Psoas muscle (tissue), 8 donors: ENCODE data around the gene DCDC1. TPM values are rescaled to one million over a fixed set of nuclear protein-coding genes. Genes with fewer than 3 reads are reported as not detected.

ENCODE experiments used
- ATAC-seq, 4 donors: fragments of 200-7000 bp; cut with Tn5 transposase; one replicate each; pipeline ENCODE4 v1.9.1; 2020; ENCODE audit warnings: moderate library complexity in 3 of 4, mild to moderate bottlenecking in 2 of 4
- DNase-seq, 2 donors: peaks; one replicate each; pipeline ENCODE4 v3.0.0-alpha.2; 2020
- H3K27ac ChIP-seq: fragments of 200-600 bp; one replicate; pipeline ENCODE4 v1.8.0; 2022
- H3K27me3 ChIP-seq, 3 donors: fragments of 200-600 bp in 1 of 3; one replicate each; pipeline versions ENCODE4 v1.6.1 to v1.8.0; 2013 to 2022; ENCODE audit warnings: low read length in 2 of 3, mild to moderate bottlenecking in 2 of 3, moderate library complexity in 1 of 3; ENCODE audit not compliant: insufficient read depth in 3 of 3
- H3K36me3 ChIP-seq, 2 donors: fragments of 200-600 bp in 1 of 2; one replicate each; pipeline versions ENCODE4 v1.6.1 to v1.8.0; 2013 to 2022; ENCODE audit warnings: low read depth in 1 of 2, mild to moderate bottlenecking in 1 of 2, moderate library complexity in 1 of 2; ENCODE audit not compliant: insufficient read depth in 1 of 2
- H3K4me1 ChIP-seq: fragments of 200-600 bp; one replicate; pipeline ENCODE4 v1.8.0; 2022
- H3K4me3 ChIP-seq: fragments of 200-600 bp; one replicate; pipeline ENCODE4 v1.8.0; 2022; ENCODE audit warnings: mild to moderate bottlenecking
- H3K9me3 ChIP-seq: fragments of 200-600 bp; one replicate; pipeline ENCODE4 v1.8.0; 2022
- CTCF ChIP-seq: fragments of 200-600 bp; IDR thresholded peaks from one replicate; pipeline ENCODE4 v1.8.0; 2022; ENCODE audit warnings: antibody characterized with exemption
- WGBS, 3 donors: extraction: QIAGEN DNeasy Blood & Tissue Kit; methylation state at CpG; one replicate each; pipeline versions ENCODE4 v1.1.6 to v1.1.7; 2013; 5-methylcytosine and 5-hydroxymethylcytosine counted together
- intact Hi-C, 2 donors: fragments of 100-400 bp; cut with DNase I; formaldehyde crosslinking; loops; one replicate each; pipeline versions ENCODE4 v1.11.0 to v1.14.2; 2022
- polyA plus RNA-seq, 3 donors: library from polyadenylated mRNA; stranded (reverse); fragments of 200-250 nt; gene quantifications; one replicate each; pipeline ENCODE4 v1.2.3, GENCODE V29; 2013
- total RNA-seq, 4 donors: library from RNA; stranded (reverse); fragmentation: NEBNext Ultra II Directional in 2 of 4; extraction: Animal tissue kit (Norgen Biotek cat#: 25700) in 2 of 4; gene quantifications; one replicate each; pipeline versions ENCODE4 v1.2.1 to v1.2.4, GENCODE V29; 2021 to 2023
- donor health status: healthy with polysubstance abuse.
- donor health status: DM: no; HTN: no; CAD: no; lungs with moderate emphysema.
- donor health status: Bipolar disorder and iron deficiency.
- donor health status: healthy.
- donor health status: DM: yes; HTN: yes; CAD: no.
- donor health status: DM: no; HTN: no; CAD: no.
- donor health status: DM: no; HTN: no; CAD: no.
- donor health status: DM: yes; HTN: yes; CAD: no.

DCDC1 gene
- total and polyA plus RNA-seq, 7 donors = not detected

- no peaks in the 10 kb centered on the region for H3K27me3 ChIP-seq
- no peak for DNase-seq
- TF ChIP-seq CTCF = no peak
- no peak overlapping the region for H3K27ac ChIP-seq
- H3K36me3 ChIP-seq = no peaks in the 10 kb centered on the region
- H3K9me3 ChIP-seq = no peaks in the 10 kb centered on the region
- H3K4me3 ChIP-seq = no peak overlapping the region
- intact Hi-C loops = no loop called here
- ATAC-seq = no peak
- no peaks in the 10 kb centered on the region for H3K4me1 ChIP-seq
These were observed 381.7 kb downstream of the DCDC1 start for GRCh38 chr11:30987819-30988218.

GRCh38 chr11:30985536-30985935 is 384.0 kb downstream of the DCDC1 start:
- no peaks in the 10 kb centered on the region for H3K4me1 ChIP-seq
- DNase-seq (no peak), ATAC-seq (no peak)
- no peak overlapping the region for H3K27ac ChIP-seq
- intact Hi-C loops = no loop called here
- no peaks in the 10 kb centered on the region for H3K36me3 ChIP-seq
- H3K4me3 ChIP-seq = no peak overlapping the region
- no peaks in the 10 kb centered on the region for H3K27me3 ChIP-seq
- TF ChIP-seq CTCF = no peak
- H3K9me3 ChIP-seq = no peaks in the 10 kb centered on the region

GRCh38 chr11:30984827-30985226 is 384.7 kb downstream of the DCDC1 start:
- TF ChIP-seq CTCF = no peak
- Histone ChIP-seq H3K27ac (no peak overlapping the region), H3K4me3 (no peak overlapping the region), H3K9me3 (no peaks in the 10 kb centered on the region), H3K36me3 (no peaks in the 10 kb centered on the region), H3K4me1 (no peaks in the 10 kb centered on the region), H3K27me3 (no peaks in the 10 kb centered on the region)
- intact Hi-C loops = no loop called here
- 46 to 58% (median 54%) methylated on average over 3 of the region's 3 CpGs for WGBS, 3 donors
- DNase-seq (no peak), ATAC-seq (no peak)

- Histone ChIP-seq H3K4me1 (no peaks in the 10 kb centered on the region), H3K4me3 (no peak overlapping the region), H3K9me3 (no peaks in the 10 kb centered on the region), H3K27ac (no peak overlapping the region), H3K36me3 (no peaks in the 10 kb centered on the region), H3K27me3 (no peaks in the 10 kb centered on the region)
- WGBS, 3 donors = 16 to 26% (median 23%) methylated on average over 4 of the region's 4 CpGs
- peak in 2 of 4 donors; percentile 23 to 26 for ATAC-seq
- intact Hi-C loops = no loop called here
- TF ChIP-seq CTCF = no peak
- no peak for DNase-seq
These were observed 385.1 kb downstream of the DCDC1 start for GRCh38 chr11:30984442-30984816.

- 73 to 86% (median 75%) methylated on average over 6 of the region's 6 CpGs for WGBS, 3 donors
- no peaks in the 10 kb centered on the region for H3K27me3 ChIP-seq
- DNase-seq (no peak), ATAC-seq (no peak)
- no peak overlapping the region for H3K4me3 ChIP-seq
- TF ChIP-seq CTCF = no peak
- H3K9me3 ChIP-seq = no peaks in the 10 kb centered on the region
- H3K27ac ChIP-seq = no peak overlapping the region
- intact Hi-C loops = no loop called here
- no peaks in the 10 kb centered on the region for H3K36me3 ChIP-seq
- H3K4me1 ChIP-seq = no peaks in the 10 kb centered on the region
These were observed 385.6 kb downstream of the DCDC1 start for GRCh38 chr11:30983776-30984441.
